Epithelial cell of esophagus (primary cell): ENCODE data around the gene RRP7A.
"Not testable (repeated sequence)": the region's sequence is repeated elsewhere in the genome, so short reads cannot be mapped to it uniquely, and the experiment has no call there.

ENCODE experiments used
- DNase-seq: peaks from one replicate; pipeline ENCODE4 v3.0.0; 2010; ENCODE audit warnings: low read depth
- H3K4me3 ChIP-seq: 2 replicates; pipeline ENCODE4 v1.5.1; 2011; ENCODE audit warnings: mild to moderate bottlenecking, low read length, control low read depth
- CTCF ChIP-seq: IDR thresholded peaks from 2 replicates; pipeline ENCODE4 v1.5.1; 2011; ENCODE audit warnings: low read depth, mild to moderate bottlenecking, low read length, control low read depth, inconsistent platforms; ENCODE audit not compliant: insufficient read depth; ENCODE audit errors: missing control alignments

RRP7A gene

DNA sequence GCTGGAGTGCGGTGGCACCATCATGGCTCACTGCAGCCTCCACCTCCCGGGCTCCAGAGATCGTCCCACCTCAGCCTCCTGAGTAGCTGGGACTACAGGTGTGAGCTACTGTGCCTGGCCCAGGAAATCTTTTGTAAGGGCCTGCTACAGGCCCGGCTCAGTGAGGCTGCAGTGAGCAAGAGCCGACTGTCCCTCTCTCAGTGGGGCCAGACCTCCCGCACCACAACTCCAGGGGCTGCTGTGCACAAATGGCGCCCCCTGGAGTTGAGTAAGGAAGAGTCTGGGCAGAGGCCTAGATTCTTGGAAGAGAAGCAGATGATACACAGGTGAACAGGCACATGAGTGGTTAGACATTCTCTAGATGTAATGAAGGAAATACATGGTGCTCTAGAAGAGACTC lies 41.2 kb upstream of the RRP7A start:
- DNase-seq: peak; percentile 33
- TF ChIP-seq CTCF: peak; percentile 43
- no peak overlapping the region for H3K4me3 ChIP-seq

DNA sequence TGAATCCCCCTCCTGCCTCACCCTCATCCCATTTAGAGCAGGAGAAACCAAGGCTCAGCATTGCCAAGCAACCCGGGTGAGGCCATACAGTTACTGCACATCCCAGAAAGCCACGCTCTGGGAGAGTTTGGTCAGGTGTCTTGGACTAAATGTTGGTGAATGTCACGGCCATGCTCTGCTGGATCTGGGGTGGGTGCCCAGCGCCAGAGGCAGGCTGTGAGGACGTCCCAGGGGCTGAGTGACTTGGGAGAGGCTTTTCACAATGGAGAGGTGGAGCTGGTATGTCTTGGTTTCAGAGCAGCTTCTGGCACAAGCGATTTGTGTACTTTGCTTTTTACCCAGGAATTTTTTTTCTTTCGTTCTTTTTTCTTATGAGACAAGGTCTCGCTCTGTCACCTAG lies 40.8 kb upstream of the RRP7A start:
- no peak overlapping the region for H3K4me3 ChIP-seq
- DNase-seq: no peak
- TF ChIP-seq CTCF: no peak

DNA sequence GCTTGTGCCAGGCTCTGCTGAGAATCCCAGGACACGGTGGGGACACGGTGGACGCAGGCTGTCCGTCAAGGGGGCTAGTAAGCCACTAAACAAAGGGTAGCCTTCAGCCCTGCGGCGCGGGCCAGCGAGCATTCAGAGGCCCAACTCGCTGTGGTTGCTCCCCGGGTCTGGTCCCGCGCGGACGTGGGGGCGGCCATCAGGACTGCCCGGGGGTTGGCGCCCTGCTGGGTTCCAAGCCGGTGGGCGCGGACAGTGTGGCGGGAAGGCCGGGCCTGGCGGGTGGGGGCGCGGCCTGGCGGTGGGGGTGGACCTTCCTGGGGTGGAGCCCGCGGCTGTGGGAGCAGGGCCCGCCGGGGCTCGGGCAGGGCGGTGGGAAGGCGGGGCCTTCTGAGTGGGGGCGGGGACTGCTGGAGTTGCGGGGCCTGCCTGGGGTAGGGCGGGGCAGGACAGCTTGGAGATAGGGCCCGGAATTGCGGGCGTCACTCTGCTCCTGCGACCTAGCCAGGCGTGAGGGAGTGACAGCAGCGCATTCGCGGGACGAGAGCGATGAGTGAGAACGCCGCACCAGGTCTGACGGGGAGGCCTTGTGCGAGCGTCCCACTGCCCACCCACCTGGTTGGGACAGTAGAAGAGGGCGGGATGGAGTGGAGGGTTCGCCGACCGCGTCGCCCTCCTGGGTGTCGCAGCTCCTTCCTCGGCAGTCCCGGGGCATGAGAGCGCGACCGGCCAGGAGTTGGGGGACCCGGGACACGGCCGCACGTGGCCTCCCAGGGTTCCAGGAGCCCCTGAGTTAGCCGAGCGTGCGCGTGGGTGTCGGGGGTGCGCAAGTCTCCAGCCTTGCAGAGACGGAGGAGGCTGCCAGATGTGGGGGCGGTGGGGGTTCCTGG lies 34.1 kb upstream of the RRP7A start, which contains the start of gene SERHL2:
Gene SERHL2 (plus strand): TSS at position 482 of the 887 bp plus-strand sequence. CDS start 65 bp downstream, at position 547.
- no peak for TF ChIP-seq CTCF
- peak within 1 kb of the TSS; percentile 51 for H3K4me3 ChIP-seq
- DNase-seq: peak; percentile 86

DNA sequence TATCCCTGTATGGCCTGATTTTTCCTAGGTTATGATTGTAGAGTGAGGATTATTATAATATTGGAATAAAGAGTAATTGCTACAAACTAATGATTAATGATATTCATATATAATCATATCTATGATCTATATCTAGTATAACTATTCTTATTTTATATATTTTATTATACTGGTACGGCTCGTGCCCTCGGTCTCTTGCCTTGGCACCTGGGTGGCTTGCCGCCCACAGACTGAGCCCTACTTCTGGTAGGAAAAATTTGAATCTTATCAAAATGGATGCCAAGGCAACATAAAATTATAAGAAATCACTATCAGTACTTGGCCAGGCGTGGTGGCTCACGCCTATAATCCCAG lies 32.7 kb upstream of the RRP7A start:
- H3K4me3 ChIP-seq, DNase-seq: not testable (repeated sequence)

DNA sequence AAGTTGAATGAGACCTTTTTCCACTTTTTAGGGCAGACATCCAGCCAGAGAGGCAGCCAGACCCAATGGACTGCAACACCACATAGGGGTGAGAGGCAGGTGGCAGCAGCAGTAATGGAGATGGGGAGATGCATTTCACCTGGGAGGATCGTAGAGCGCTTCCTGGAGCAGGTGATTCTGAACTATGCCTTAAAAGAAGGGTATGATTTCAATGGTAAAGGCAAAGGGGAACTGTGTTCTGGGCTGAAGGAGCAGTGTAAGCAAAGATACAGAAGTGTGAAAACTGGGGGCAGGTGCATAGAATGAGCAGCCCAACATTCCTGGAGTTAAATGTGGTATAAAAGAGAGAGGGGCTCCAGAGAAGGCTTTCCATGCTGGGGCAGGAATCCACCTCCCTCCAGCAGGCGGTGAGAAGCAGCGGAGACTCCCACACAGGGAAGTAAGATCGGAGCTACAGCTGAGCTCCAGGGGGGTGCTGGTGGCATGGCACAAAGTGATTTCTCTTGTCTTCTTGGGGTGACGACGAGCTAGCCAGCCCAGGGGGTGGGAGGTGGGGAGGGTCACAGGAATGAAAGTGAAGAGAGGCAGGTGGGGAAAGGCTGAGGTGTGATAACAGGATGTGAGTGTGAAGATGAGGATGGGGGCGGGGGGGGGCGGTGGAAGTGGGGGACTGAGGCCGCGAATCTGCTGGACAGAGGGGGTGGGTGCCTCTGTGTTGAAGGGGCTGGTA lies 29.9 kb upstream of the RRP7A start:
- no peak for TF ChIP-seq CTCF
- H3K4me3 ChIP-seq: no peak overlapping the region
- DNase-seq: no peak

GRCh38 chr22:42548597-42549330 lies 29.2 kb upstream of the RRP7A start:
- DNase-seq: no peak
- H3K4me3 ChIP-seq: no peak overlapping the region
- TF ChIP-seq CTCF: no peak

GRCh38 chr22:42548126-42548525 lies 28.5 kb upstream of the RRP7A start:
- DNase-seq, H3K4me3 ChIP-seq: not testable (repeated sequence)
